ENCODE results near the gene VWA8.

DNA sequence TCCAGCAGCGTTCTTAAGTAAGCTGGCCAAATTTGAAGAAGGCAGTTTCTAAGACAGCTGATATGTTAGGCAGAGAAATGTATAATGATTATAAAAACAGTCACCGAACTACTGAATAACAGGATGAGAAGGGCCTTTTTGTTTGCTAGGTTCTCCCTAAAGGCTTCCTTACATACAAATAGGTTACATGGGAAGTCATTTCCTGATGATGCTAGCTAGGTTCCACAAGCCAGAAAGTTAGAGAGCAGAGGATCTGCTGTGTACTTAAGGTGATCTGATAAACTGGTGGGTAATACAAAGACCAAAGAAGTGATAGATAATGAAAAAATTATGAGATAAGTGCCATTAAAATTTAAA, 139.7 kb downstream of the VWA8 start:
- TF ChIP-seq, protein P1, sequence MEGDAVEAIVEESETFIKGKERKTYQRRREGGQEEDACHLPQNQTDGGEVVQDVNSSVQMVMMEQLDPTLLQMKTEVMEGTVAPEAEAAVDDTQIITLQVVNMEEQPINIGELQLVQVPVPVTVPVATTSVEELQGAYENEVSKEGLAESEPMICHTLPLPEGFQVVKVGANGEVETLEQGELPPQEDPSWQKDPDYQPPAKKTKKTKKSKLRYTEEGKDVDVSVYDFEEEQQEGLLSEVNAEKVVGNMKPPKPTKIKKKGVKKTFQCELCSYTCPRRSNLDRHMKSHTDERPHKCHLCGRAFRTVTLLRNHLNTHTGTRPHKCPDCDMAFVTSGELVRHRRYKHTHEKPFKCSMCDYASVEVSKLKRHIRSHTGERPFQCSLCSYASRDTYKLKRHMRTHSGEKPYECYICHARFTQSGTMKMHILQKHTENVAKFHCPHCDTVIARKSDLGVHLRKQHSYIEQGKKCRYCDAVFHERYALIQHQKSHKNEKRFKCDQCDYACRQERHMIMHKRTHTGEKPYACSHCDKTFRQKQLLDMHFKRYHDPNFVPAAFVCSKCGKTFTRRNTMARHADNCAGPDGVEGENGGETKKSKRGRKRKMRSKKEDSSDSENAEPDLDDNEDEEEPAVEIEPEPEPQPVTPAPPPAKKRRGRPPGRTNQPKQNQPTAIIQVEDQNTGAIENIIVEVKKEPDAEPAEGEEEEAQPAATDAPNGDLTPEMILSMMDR (IDR thresholded peaks at IDR 0.05; ENCODE audit: low read depth, low read length, poor library complexity, severe bottlenecking), result no peak
- no peak for TF ChIP-seq EZH2phosphoT487 (IDR thresholded peaks at IDR 0.05; ENCODE audit: borderline replicate concordance, low read length)
